ENCODE data around the gene PLEKHM2.

DNA sequence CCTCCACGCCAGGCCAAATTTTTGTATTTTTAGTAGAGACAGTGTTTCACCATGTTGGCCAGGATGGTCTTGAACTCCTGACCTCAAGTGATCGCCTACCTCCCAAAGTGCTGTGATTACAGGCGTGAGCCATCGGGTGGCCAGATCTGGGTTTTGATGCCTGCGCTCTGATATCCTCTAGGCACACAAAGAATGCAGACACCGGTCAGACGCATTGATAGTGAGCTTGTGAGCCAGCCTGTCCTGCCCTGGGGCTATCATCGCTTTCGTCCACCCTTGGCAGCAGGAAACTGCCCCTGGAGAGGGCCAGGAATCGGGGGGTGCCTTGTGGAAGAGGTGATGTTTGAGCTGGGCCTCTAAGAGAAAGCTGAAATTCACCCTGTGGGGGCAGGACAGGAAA lies 78.4 kb downstream of the PLEKHM2 start:
- TF ChIP-seq YY1 (IDR thresholded peaks at IDR 0.05; ENCODE audit: low read depth, low read length) (no peak), RAD21 (IDR thresholded peaks at IDR 0.05 in 1 of 2, conservative IDR thresholded peaks at IDR 0.05 in 1 of 2; ENCODE audit: low read depth in 2 of 2, low read length in 2 of 2) (no peak), CREB1 (IDR thresholded peaks at IDR 0.05) (no peak)

Measured in H1 (cell line).